HCT116 (cell line): Measurements from ENCODE around the gene CYB5R3. TPM values are rescaled to one million over a fixed set of nuclear protein-coding genes. Genes with fewer than 3 reads are reported as not detected.

Experiments used
- ATAC-seq: fragments of 200-7000 bp; cut with Tn5 transposase; 2 replicates; pipeline ENCODE4 v1.9.1; 2020; ENCODE audit warnings: mild to moderate bottlenecking, moderate library complexity
- BruUV-seq: library from RNA; stranded (reverse); fragments of 400-500 nt; replicated peaks from 2 replicates; lab custom pipeline; 2021; lab: Mats Ljungman, UMichigan
- CTCF ChIA-PET: fragments of 300-600 bp; sonication (Branson Sonifier 250); formaldehyde crosslinking; loops from one replicate; lab custom pipeline; 2021; ENCODE audit warnings: antibody characterized with exemption; lab: Charles Lee
- POLR2A ChIA-PET: fragments of 300-600, 350-600 bp; sonication (Branson Sonifier 250); formaldehyde crosslinking; loops from one replicate; lab custom pipeline; 2021; ENCODE audit warnings: antibody characterized with exemption; lab: Charles Lee
- RAD21 ChIA-PET, 2 experiments: fragments of 300-600 bp; sonication (Branson Sonifier 250); formaldehyde crosslinking; loops; one replicate each; lab custom pipeline; 2023; ENCODE audit warnings: low total read pairs in 2 of 2; ENCODE audit not compliant: uncharacterized antibody in 2 of 2, unreplicated experiment in 2 of 2, low non-redundant PET in 1 of 2; lab: Charles Lee
- DNase-seq: peaks from one replicate; pipeline ENCODE4 v3.0.0-alpha.2; 2010; ENCODE audit warnings: low read depth, low spot score
- H2AFZ ChIP-seq: fragments of 200-600 bp; shearing (Covaris generic), sonication (generic); 2 replicates; pipeline ENCODE4 v1.6.1; 2017; ENCODE audit warnings: low read depth, mixed run types, mixed read lengths, antibody characterized with exemption, low read length; ENCODE audit not compliant: poor library complexity, severe bottlenecking
- H3K27ac ChIP-seq: 2 replicates; pipeline ENCODE4 v1.5.1; 2012; ENCODE audit warnings: low read depth, low read length
- H3K27me3 ChIP-seq: fragments of 200-600 bp; sonication (generic); 2 replicates; pipeline ENCODE4 v1.6.1; 2016; ENCODE audit warnings: mixed run types, low read length, mixed read lengths; ENCODE audit not compliant: insufficient read depth
- H3K36me3 ChIP-seq, 2 experiments: fragments of 200-500 bp in 1 of 2; fragments of 200-600 bp in 1 of 2; sonication (Bioruptor generic) in 1 of 2; sonication (generic) in 1 of 2; 2 replicates each; pipeline versions ENCODE4 v1.5.1 to v1.6.1; 2014 to 2016; ENCODE audit warnings: low read length in 2 of 2, inconsistent platforms in 1 of 2, mixed read lengths in 1 of 2, mixed run types in 1 of 2; ENCODE audit not compliant: insufficient read depth in 2 of 2, control insufficient read depth in 1 of 2
- H3K4me1 ChIP-seq, 2 experiments: fragments of 200-600 bp in 1 of 2; sonication (generic) in 1 of 2; 2 replicates each; pipeline versions ENCODE4 v1.5.1 to v1.6.1; 2012 to 2017; ENCODE audit warnings: low read length in 2 of 2, inconsistent platforms in 1 of 2, mild to moderate bottlenecking in 1 of 2, mixed read lengths in 1 of 2, mixed run types in 1 of 2, moderate library complexity in 1 of 2; ENCODE audit not compliant: insufficient read depth in 2 of 2, control insufficient read depth in 1 of 2
- H3K4me2 ChIP-seq: fragments of 200-600 bp; sonication (generic); 2 replicates; pipeline ENCODE4 v1.6.1; 2017; ENCODE audit warnings: mixed run types, low read length, mixed read lengths
- H3K4me3 ChIP-seq, 2 experiments: fragments of 200-600 bp in 1 of 2; sonication (generic) in 1 of 2; replicated peaks in 1 of 2; 2 replicates each; pipeline ENCODE4 v1.5.1; 2011 to 2016; ENCODE audit warnings: low read length in 2 of 2, control low read depth in 1 of 2, low read depth in 1 of 2, mild to moderate bottlenecking in 1 of 2, mixed read lengths in 1 of 2, mixed run types in 1 of 2
- H3K79me2 ChIP-seq: fragments of 200-600 bp; sonication (generic); 2 replicates; pipeline ENCODE4 v1.6.1; 2017; ENCODE audit warnings: mild to moderate bottlenecking, mixed run types, low read length, moderate library complexity, mixed read lengths; ENCODE audit not compliant: insufficient read depth
- H3K9ac ChIP-seq: fragments of 200-600 bp; sonication (generic); 2 replicates; pipeline ENCODE4 v1.6.1; 2016; ENCODE audit warnings: low read length, mixed read lengths
- H3K9me2 ChIP-seq: fragments of 200-600 bp; sonication (generic), shearing (Covaris generic); 2 replicates; pipeline ENCODE4 v1.6.1; 2017; ENCODE audit warnings: mixed run types, mild to moderate bottlenecking, moderate library complexity; ENCODE audit not compliant: insufficient read depth
- H3K9me3 ChIP-seq, 2 experiments: fragments of 200-500 bp in 1 of 2; fragments of 200-600 bp in 1 of 2; sonication (Bioruptor generic) in 1 of 2; sonication (generic) in 1 of 2; 2 replicates each; pipeline ENCODE4 v1.6.1; 2014 to 2017; ENCODE audit warnings: low read length in 2 of 2, mixed read lengths in 2 of 2, inconsistent platforms in 1 of 2, low read depth in 1 of 2, mild to moderate bottlenecking in 1 of 2, mixed run types in 1 of 2, moderate library complexity in 1 of 2; ENCODE audit not compliant: control insufficient read depth in 1 of 2, insufficient read depth in 1 of 2
- H4K20me1 ChIP-seq: fragments of 200-600 bp; sonication (generic), shearing (Covaris generic); 2 replicates; pipeline ENCODE4 v1.6.1; 2017; ENCODE audit warnings: mixed run types, mild to moderate bottlenecking, moderate library complexity; ENCODE audit not compliant: insufficient read depth
- CBX3 ChIP-seq: IDR thresholded peaks from 2 replicates; pipeline ENCODE4 v1.6.1; 2012; ENCODE audit warnings: low read depth
- CEBPB ChIP-seq: IDR thresholded peaks from 2 replicates; pipeline ENCODE4 v1.6.1; 2012; ENCODE audit warnings: low read depth
- CTCF ChIP-seq, 3 experiments: fragments of 200-600 bp in 1 of 3; sonication (generic) in 1 of 3; IDR thresholded peaks in 2 of 3; conservative IDR thresholded peaks in 1 of 3; 2 replicates each; pipeline ENCODE4 v1.5.1; 2012 to 2017; ENCODE audit warnings: low read depth in 2 of 3, low read length in 2 of 3, antibody characterized with exemption in 1 of 3, borderline replicate concordance in 1 of 3, control low read depth in 1 of 3, mild to moderate bottlenecking in 1 of 3, mixed read lengths in 1 of 3, mixed run types in 1 of 3, moderate library complexity in 1 of 3; ENCODE audit not compliant: insufficient read depth in 1 of 3
- EGR1 ChIP-seq: IDR thresholded peaks from 2 replicates; pipeline ENCODE4 v1.6.1; 2012; ENCODE audit warnings: low read depth
- ELF1 ChIP-seq: IDR thresholded peaks from 2 replicates; pipeline ENCODE4 v1.6.1; 2012; ENCODE audit warnings: low read depth, borderline replicate concordance
- FOSL1 ChIP-seq: IDR thresholded peaks from 2 replicates; pipeline ENCODE4 v1.6.1; 2012; ENCODE audit warnings: low read depth
- JUND ChIP-seq: IDR thresholded peaks from 2 replicates; pipeline ENCODE4 v1.6.1; 2012
- POLR2AphosphoS5 ChIP-seq: IDR thresholded peaks from 2 replicates; pipeline ENCODE4 v1.6.1; 2011; ENCODE audit warnings: mild to moderate bottlenecking, low read depth, low read length, moderate library complexity
- RAD21 ChIP-seq: IDR thresholded peaks from 2 replicates; pipeline ENCODE4 v1.6.1; 2012; ENCODE audit warnings: low read depth, mild to moderate bottlenecking
- REST ChIP-seq: IDR thresholded peaks from 2 replicates; pipeline ENCODE4 v1.6.1; 2012; ENCODE audit warnings: low read depth
- SP1 ChIP-seq: IDR thresholded peaks from 2 replicates; pipeline ENCODE4 v1.6.1; 2012; ENCODE audit warnings: low read depth
- SRF ChIP-seq: IDR thresholded peaks from 2 replicates; pipeline ENCODE4 v1.6.1; 2012; ENCODE audit warnings: low read depth
- YY1 ChIP-seq: IDR thresholded peaks from 2 replicates; pipeline ENCODE4 v1.6.1; 2011; ENCODE audit warnings: low read length, low read depth, moderate library complexity, mild to moderate bottlenecking; ENCODE audit not compliant: insufficient replicate concordance; ENCODE audit errors: extremely low read depth
- ZBTB33 ChIP-seq: IDR thresholded peaks from 2 replicates; pipeline ENCODE4 v1.6.1; 2011; ENCODE audit warnings: mild to moderate bottlenecking, low read length, moderate library complexity; ENCODE audit not compliant: insufficient replicate concordance; ENCODE audit errors: extremely low read depth
- ZNF274 ChIP-seq: fragments of 200-500 bp; sonication (Bioruptor generic); IDR thresholded peaks from 2 replicates; pipeline ENCODE4 v1.6.1; 2014; ENCODE audit warnings: mild to moderate bottlenecking, low read depth, low read length, inconsistent platforms
- intact Hi-C: fragments of 100-400 bp; cut with micrococcal nuclease; formaldehyde crosslinking; loops from 2 replicates; pipeline ENCODE4 v1.10.0; 2022
- total RNA-seq: library from RNA; stranded (reverse); gene quantifications from one replicate; pipeline ENCODE4 v1.2.1, GENCODE V29; 2021; ENCODE audit not compliant: unreplicated experiment

Gene CYB5R3
- total RNA-seq, 1 experiment from 2014 or later: 127 TPM

- POLR2A ChIA-PET: no interaction called here
- TF ChIP-seq YY1 (no peak), SP1 (no peak), FOSL1 (no peak), CEBPB (no peak), POLR2AphosphoS5 (no peak), CTCF (IDR thresholded peaks at IDR 0.05 in 2 of 3, conservative IDR thresholded peaks at IDR 0.05 in 1 of 3; ENCODE audit: borderline replicate concordance in 1 of 3, insufficient read depth in 1 of 3, low read depth in 2 of 3, low read length in 2 of 3) (no peak), REST (no peak), EGR1 (no peak), ZNF274 (no peak), ZBTB33 (no peak), RAD21 (no peak), CBX3 (no peak), SRF (no peak), ELF1 (no peak), JUND (no peak)
- RAD21 ChIA-PET: no interaction called here
- Histone ChIP-seq H3K4me3 (no peak overlapping the region), H3K9me3 (no peaks in the 10 kb centered on the region), H3K27ac (no peak overlapping the region), H4K20me1 (no peaks in the 10 kb centered on the region), H3K9ac (no peak overlapping the region), H3K9me2 (no peaks in the 10 kb centered on the region), H3K27me3 (no peaks in the 10 kb centered on the region), H2AFZ (no peak overlapping the region), H3K4me1 (peaks cover 19 to 23% of the 10 kb centered on the region in 2 experiments), H3K4me2 (no peak overlapping the region), H3K36me3 (peaks cover 12 to 26% of the 10 kb centered on the region in 2 experiments; a peak in 3 of 4 replicates), H3K79me2 (no peaks in the 10 kb centered on the region)
- DNase-seq: no peak
- CTCF ChIA-PET: interaction anchor here (1.6 kb wide), 1 partner anchor 37 kb away, joined by 4 read pairs; no protein-coding TSS in a partner anchor
- ATAC-seq: no peak
- intact Hi-C loops: no loop called here
- BruUV-seq: no TSS peak
Measured at GRCh38 chr22:42623301-42623751, 25.9 kb downstream of the CYB5R3 start.
